Kidney (tissue), 22 donors: ENCODE measurements around the gene AK5. TPM values are rescaled to one million over a fixed set of nuclear protein-coding genes. Genes with fewer than 3 reads are reported as not detected.

ENCODE experiments used
- DNase-seq, 5 donors: peaks; one replicate each; pipeline ENCODE4 v3.0.0-alpha.2; 2013 to 2020
- FAIRE-seq: peaks from 2 replicates; lab custom pipeline; 2012; peaks lifted over from hg19 to GRCh38; lab: Jason Lieb, UNC
- H3K27ac ChIP-seq, 2 donors: one replicate each; pipeline ENCODE4 v1.7.0; 2013; ENCODE audit warnings: low read depth in 2 of 2, low read length in 2 of 2, inconsistent platforms in 1 of 2
- H3K27me3 ChIP-seq: one replicate; pipeline ENCODE4 v1.7.1; 2013; ENCODE audit warnings: low read length, inconsistent platforms; ENCODE audit not compliant: control insufficient read depth, insufficient read depth
- H3K36me3 ChIP-seq, 3 donors: one replicate each; pipeline versions ENCODE4 v1.7.0 to v1.7.1; 2013; ENCODE audit warnings: low read length in 3 of 3, control low read depth in 1 of 3, inconsistent platforms in 1 of 3; ENCODE audit not compliant: insufficient read depth in 3 of 3, control insufficient read depth in 2 of 3
- H3K4me1 ChIP-seq, 3 donors: one replicate each; pipeline versions ENCODE4 v1.7.0 to v1.7.1; 2013; ENCODE audit warnings: low read length in 3 of 3, inconsistent platforms in 1 of 3, low read depth in 1 of 3; ENCODE audit not compliant: control insufficient read depth in 2 of 3, insufficient read depth in 2 of 3
- H3K4me3 ChIP-seq, 3 donors: one replicate each; pipeline versions ENCODE4 v1.7.0 to v1.8.1; 2013; ENCODE audit warnings: low read length in 3 of 3, control low read depth in 1 of 3, inconsistent platforms in 1 of 3
- H3K9ac ChIP-seq, 3 donors: one replicate each; pipeline versions ENCODE4 v1.7.0 to v1.7.1; 2013; ENCODE audit warnings: low read length in 3 of 3, control low read depth in 1 of 3, inconsistent platforms in 1 of 3
- H3K9me3 ChIP-seq, 3 donors: one replicate each; pipeline versions ENCODE4 v1.7.0 to v1.7.1; 2013; ENCODE audit warnings: low read length in 3 of 3, control low read depth in 1 of 3, inconsistent platforms in 1 of 3; ENCODE audit not compliant: control insufficient read depth in 2 of 3, insufficient read depth in 1 of 3
- CTCF ChIP-seq: IDR thresholded peaks from 3 replicates; pipeline ENCODE4 v1.5.1; 2012; ENCODE audit warnings: mild to moderate bottlenecking, moderate library complexity, borderline replicate concordance; ENCODE audit not compliant: insufficient read depth; ENCODE audit errors: extremely low read depth
- intact Hi-C: fragments of 100-400 bp; cut with DNase I; formaldehyde crosslinking; loops from one replicate; pipeline ENCODE4 v1.11.1; 2022
- long read RNA-seq, 10 donors: library from polyadenylated mRNA in 1 of 10; unstranded in 1 of 10; transcript quantifications; one replicate each; pipeline ENCODE4 v2.0.0 and lab custom pipeline, GENCODE V29; 2021 to 2026
- polyA plus RNA-seq: library from polyadenylated mRNA; stranded (reverse); fragments of 350-450 nt; fragmentation: Illumina TruSeq; extraction: RNeasy Lipid Tissue Mini Kit (QIAGEN cat#74804); gene quantifications from one replicate; pipeline ENCODE4 v1.2.3, GENCODE V29; 2014; ENCODE audit warnings: low read depth, low replicate concordance; ENCODE audit not compliant: insufficient read depth
- total RNA-seq: library from RNA; stranded (reverse); fragmentation: NEBNext Ultra II Directional; extraction: Animal tissue kit (Norgen Biotek cat#: 25700); gene quantifications from one replicate; pipeline ENCODE4 v1.2.1, GENCODE V29; 2021
- donor health status: control.
- donor health status: control.
- donor health status: control.
- donor health status: control.
- donor health status: control.
- donor health status: DM: yes; HTN: yes; CAD: no.
- donor health status: Normal renal cell carcinoma (clear cell type).

AK5 gene, protein sequence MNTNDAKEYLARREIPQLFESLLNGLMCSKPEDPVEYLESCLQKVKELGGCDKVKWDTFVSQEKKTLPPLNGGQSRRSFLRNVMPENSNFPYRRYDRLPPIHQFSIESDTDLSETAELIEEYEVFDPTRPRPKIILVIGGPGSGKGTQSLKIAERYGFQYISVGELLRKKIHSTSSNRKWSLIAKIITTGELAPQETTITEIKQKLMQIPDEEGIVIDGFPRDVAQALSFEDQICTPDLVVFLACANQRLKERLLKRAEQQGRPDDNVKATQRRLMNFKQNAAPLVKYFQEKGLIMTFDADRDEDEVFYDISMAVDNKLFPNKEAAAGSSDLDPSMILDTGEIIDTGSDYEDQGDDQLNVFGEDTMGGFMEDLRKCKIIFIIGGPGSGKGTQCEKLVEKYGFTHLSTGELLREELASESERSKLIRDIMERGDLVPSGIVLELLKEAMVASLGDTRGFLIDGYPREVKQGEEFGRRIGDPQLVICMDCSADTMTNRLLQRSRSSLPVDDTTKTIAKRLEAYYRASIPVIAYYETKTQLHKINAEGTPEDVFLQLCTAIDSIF
- 1.7 TPM for total RNA-seq
- polyA plus RNA-seq: 2.5 TPM
- long read RNA-seq, donor 1, partial matches to known transcripts: 0 of 2 reads
- long read RNA-seq, donor 1, other reads (novel, unspliced or antisense): 0 of 2 reads
- long read RNA-seq, donor 2, partial matches to known transcripts: 0 of 1 reads
- long read RNA-seq, donor 2, other reads (novel, unspliced or antisense): 0 of 1 reads
- long read RNA-seq, donor 3, partial matches to known transcripts: 0 of 1 reads
- long read RNA-seq, donor 3, other reads (novel, unspliced or antisense): 0 of 1 reads
- long read RNA-seq, donor 4: 0 reads
- long read RNA-seq, donor 5: 0 reads
- long read RNA-seq, donor 6, partial matches to known transcripts: 0 of 2 reads
- long read RNA-seq, donor 6, other reads (novel, unspliced or antisense): 0 of 2 reads
- long read RNA-seq, donor 7, partial matches to known transcripts: 0 of 1 reads
- long read RNA-seq, donor 7, other reads (novel, unspliced or antisense): 0 of 1 reads
- long read RNA-seq, donor 8, partial matches to known transcripts: 0 of 1 reads
- long read RNA-seq, donor 8, other reads (novel, unspliced or antisense): 0 of 1 reads
- long read RNA-seq, donor 9, partial matches to known transcripts: 0 of 1 reads
- long read RNA-seq, donor 9, other reads (novel, unspliced or antisense): 0 of 1 reads
- long read RNA-seq, donor 10, partial matches to known transcripts: 12 of 12 reads
- long read RNA-seq, donor 10, other reads (novel, unspliced or antisense): 0 of 12 reads

GRCh38 chr1:77281491-77282186, at the start of gene AK5:
AK5 (plus strand) TSS chr1:77282019; CDS start chr1:77282314, 295 bp downstream.
- DNase-seq: peak; percentile 72 to 83 (median 77)
- H3K4me1 ChIP-seq: peaks cover 0 to 15% (median 4%) of the 10 kb centered on the region in 3 donors
- H3K27ac ChIP-seq: no peak within 1 kb of the TSS
- peak within 1 kb of the TSS in 1 of 3 donors; percentile 31 for H3K9ac ChIP-seq
- peaks cover 5% of the 10 kb centered on the region for H3K27me3 ChIP-seq
- TF ChIP-seq CTCF: no peak
- no peak for FAIRE-seq
- intact Hi-C loops: no loop called here
- H3K9me3 ChIP-seq: no peaks in the 10 kb centered on the region
- H3K4me3 ChIP-seq: peak within 1 kb of the TSS; percentile 24 to 60 (median 59)
- H3K36me3 ChIP-seq: no peaks in the 10 kb centered on the region

GRCh38 chr1:77232829-77233228, 49.0 kb upstream of the AK5 start:
- Histone ChIP-seq H3K4me3 (no peak overlapping the region), H3K9ac (no peak overlapping the region), H3K27me3 (no peaks in the 10 kb centered on the region), H3K27ac (no peak overlapping the region), H3K9me3 (no peaks in the 10 kb centered on the region), H3K36me3 (no peaks in the 10 kb centered on the region), H3K4me1 (peaks cover 0 to 12% (median 0%) of the 10 kb centered on the region in 3 donors)
- intact Hi-C loops: no loop called here
- FAIRE-seq: no peak
- no peak for TF ChIP-seq CTCF
- DNase-seq: no peak

GRCh38 chr1:77234096-77234495, 47.7 kb upstream of the AK5 start:
- Histone ChIP-seq H3K27me3 (no peaks in the 10 kb centered on the region), H3K4me1 (peaks cover 0 to 6% (median 0%) of the 10 kb centered on the region in 3 donors), H3K36me3 (no peaks in the 10 kb centered on the region), H3K9ac (no peak overlapping the region), H3K9me3 (no peaks in the 10 kb centered on the region), H3K27ac (no peak overlapping the region), H3K4me3 (no peak overlapping the region)
- DNase-seq: no peak
- no peak for TF ChIP-seq CTCF
- intact Hi-C loops: no loop called here
- no peak for FAIRE-seq
